SK-N-SH (cell line): Measurements from ENCODE around the gene RBM42. TPM values are rescaled to one million over a fixed set of nuclear protein-coding genes. Genes with fewer than 3 reads are reported as not detected.

Experiments used
- CTCF ChIA-PET: fragments of 300-600, 350-600 bp; formaldehyde crosslinking; extraction: SDS; loops from one replicate; lab custom pipeline; 2021; lab: Yijun Ruan, JAX
- POLR2A ChIA-PET: fragments of 350-600 bp; sonication (Branson Sonifier 250); formaldehyde crosslinking; extraction: SDS; loops from one replicate; lab custom pipeline; 2020; ENCODE audit warnings: antibody characterized with exemption, inconsistent platforms; lab: Yijun Ruan, JAX
- DNase-seq: peaks from one replicate; pipeline ENCODE4 v3.0.0; 2012
- H2AFZ ChIP-seq: fragments of 200-600 bp; sonication (generic); 2 replicates; pipeline ENCODE4 v1.8.1; 2016; ENCODE audit warnings: antibody characterized with exemption, mild to moderate bottlenecking, low read depth
- H3F3A ChIP-seq: fragments of 200-600 bp; sonication (generic); replicated peaks from 2 replicates; pipeline ENCODE3; 2016; ENCODE audit warnings: antibody characterized with exemption, mild to moderate bottlenecking; ENCODE audit not compliant: insufficient read depth
- H3K27ac ChIP-seq, 2 experiments: fragments of 200-500 bp in 1 of 2; fragments of 200-600 bp in 1 of 2; sonication (Bioruptor generic) in 1 of 2; sonication (generic), shearing (Covaris generic) in 1 of 2; 2 replicates each; pipeline versions ENCODE4 v1.5.1 to v1.6.1; 2014 to 2016; ENCODE audit warnings: low read depth in 2 of 2, inconsistent platforms in 1 of 2, low read length in 1 of 2, mild to moderate bottlenecking in 1 of 2, mixed read lengths in 1 of 2
- H3K27me3 ChIP-seq: fragments of 200-600 bp; sonication (generic), shearing (Covaris generic); 2 replicates; pipeline ENCODE4 v1.6.1; 2016; ENCODE audit warnings: mixed run types; ENCODE audit not compliant: insufficient read depth
- H3K36me3 ChIP-seq, 2 experiments: fragments of 200-500 bp in 1 of 2; fragments of 200-600 bp in 1 of 2; sonication (Bioruptor generic) in 1 of 2; sonication (generic) in 1 of 2; replicated peaks in 1 of 2; 2 replicates each; pipeline versions ENCODE3 to v1.5.1; 2014 to 2016; ENCODE audit warnings: low read length in 1 of 2, mild to moderate bottlenecking in 1 of 2; ENCODE audit not compliant: insufficient read depth in 2 of 2, control insufficient read depth in 1 of 2
- H3K4me1 ChIP-seq, 2 experiments: fragments of 200-500 bp in 1 of 2; fragments of 200-600 bp in 1 of 2; sonication (Bioruptor generic) in 1 of 2; sonication (generic), shearing (Covaris generic) in 1 of 2; 2 replicates each; pipeline versions ENCODE4 v1.5.1 to v1.6.1; 2014 to 2016; ENCODE audit warnings: low read depth in 1 of 2, low read length in 1 of 2, mixed run types in 1 of 2; ENCODE audit not compliant: insufficient read depth in 2 of 2, control insufficient read depth in 1 of 2
- H3K4me2 ChIP-seq: fragments of 200-600 bp; sonication (generic), shearing (Covaris generic); 2 replicates; pipeline ENCODE4 v1.6.1; 2017; ENCODE audit warnings: mixed run types
- H3K4me3 ChIP-seq, 2 experiments: fragments of 200-500 bp in 1 of 2; fragments of 200-600 bp in 1 of 2; sonication (Bioruptor generic) in 1 of 2; sonication (generic), shearing (Covaris generic) in 1 of 2; 2 replicates each; pipeline versions ENCODE4 v1.5.1 to v1.8.1; 2014 to 2016; ENCODE audit warnings: low read depth in 2 of 2, inconsistent platforms in 1 of 2, low read length in 1 of 2, mild to moderate bottlenecking in 1 of 2, mixed read lengths in 1 of 2, moderate library complexity in 1 of 2
- H3K79me2 ChIP-seq: fragments of 200-600 bp; sonication (generic); 2 replicates; pipeline ENCODE4 v1.8.1; 2017; ENCODE audit warnings: mild to moderate bottlenecking; ENCODE audit not compliant: insufficient read depth
- H3K9ac ChIP-seq: fragments of 200-600 bp; sonication (generic); 2 replicates; pipeline ENCODE4 v1.6.1; 2017; ENCODE audit warnings: mixed run types
- H3K9me2 ChIP-seq: fragments of 200-600 bp; sonication (generic); 2 replicates; pipeline ENCODE4 v1.6.1; 2017; ENCODE audit warnings: mixed run types
- H3K9me3 ChIP-seq: fragments of 200-600 bp; sonication (generic); 2 replicates; pipeline ENCODE4 v1.6.1; 2017; ENCODE audit warnings: mixed run types, mild to moderate bottlenecking, moderate library complexity
- H4K20me1 ChIP-seq: fragments of 200-600 bp; sonication (generic); 2 replicates; pipeline ENCODE4 v1.6.1; 2017; ENCODE audit warnings: mild to moderate bottlenecking, mixed run types; ENCODE audit not compliant: insufficient read depth
- CHD2 ChIP-seq: fragments of 150-350 bp; IDR thresholded peaks from 2 replicates; pipeline ENCODE4 v1.6.1; 2018; ENCODE audit warnings: low read length; ENCODE audit not compliant: partially characterized antibody
- ELF1 ChIP-seq: IDR thresholded peaks from 2 replicates; pipeline ENCODE4 v1.4.0; 2012
- FOXM1 ChIP-seq: IDR thresholded peaks from 2 replicates; pipeline ENCODE4 v1.4.0; 2012; ENCODE audit warnings: low read depth, mild to moderate bottlenecking
- IRF3 ChIP-seq: fragments of 150-350 bp; IDR thresholded peaks from 2 replicates; pipeline ENCODE4 v1.6.1; 2016; ENCODE audit warnings: mild to moderate bottlenecking, low read depth, low read length
- MAX ChIP-seq: IDR thresholded peaks from 2 replicates; pipeline ENCODE4 v1.4.0; 2012; ENCODE audit warnings: low read depth
- MEF2A ChIP-seq: IDR thresholded peaks from 2 replicates; pipeline ENCODE4 v1.4.0; 2012; ENCODE audit warnings: low read depth, borderline replicate concordance
- NFIC ChIP-seq: IDR thresholded peaks from 2 replicates; pipeline ENCODE4 v1.4.0; 2012; ENCODE audit warnings: borderline replicate concordance
- POLR2AphosphoS5 ChIP-seq: IDR thresholded peaks from 2 replicates; pipeline ENCODE4 v1.6.1; 2012; ENCODE audit warnings: low read depth, low read length
- RXRA ChIP-seq: IDR thresholded peaks from 2 replicates; pipeline ENCODE4 v1.4.0; 2012; ENCODE audit warnings: low read depth, mild to moderate bottlenecking, borderline replicate concordance
- TAF1 ChIP-seq: IDR thresholded peaks from 2 replicates; pipeline ENCODE4 v1.6.1; 2012; ENCODE audit warnings: low read depth, mild to moderate bottlenecking, low read length, moderate library complexity, borderline replicate concordance
- TCF12 ChIP-seq: IDR thresholded peaks from 2 replicates; pipeline ENCODE4 v1.4.0; 2012
- TEAD4 ChIP-seq: IDR thresholded peaks from 2 replicates; pipeline ENCODE4 v1.4.0; 2012; ENCODE audit warnings: mild to moderate bottlenecking, borderline replicate concordance; ENCODE audit not compliant: insufficient read depth
- USF2 ChIP-seq: fragments of 150-350 bp; IDR thresholded peaks from 2 replicates; pipeline ENCODE4 v1.6.1; 2017; ENCODE audit warnings: antibody characterized with exemption, low read length, low read depth, borderline replicate concordance
- YY1 ChIP-seq: IDR thresholded peaks from 2 replicates; pipeline ENCODE4 v1.4.0; 2012; ENCODE audit warnings: low read depth, mild to moderate bottlenecking
- WGBS: methylation state at CpG from one replicate; pipeline ENCODE4 v1.1.6; 2017; ENCODE audit warnings: low lambda C conversion rate; 5-methylcytosine and 5-hydroxymethylcytosine counted together
- polyA plus RNA-seq, 3 experiments: library from polyadenylated mRNA; depleted of rRNA; stranded (reverse); fragments of >200 nt; gene quantifications; 2 replicates each; pipeline ENCODE4 v1.2.3, GENCODE V29; 2012
- TF ChIP-seq, protein P1 (sequence below): IDR thresholded peaks from 2 replicates; pipeline ENCODE4 v1.4.0; 2012; ENCODE audit warnings: low read depth, borderline replicate concordance
- TF ChIP-seq, protein P2 (sequence below): IDR thresholded peaks from 2 replicates; pipeline ENCODE4; 2012
- TF ChIP-seq, protein P3 (sequence below): IDR thresholded peaks from 2 replicates; pipeline ENCODE4 v1.4.0; 2012; ENCODE audit warnings: low read depth, borderline replicate concordance

RBM42 gene
- polyA plus RNA-seq, 1 of the 3 experiments (the other 2 are of a cell fraction), result 69.9 TPM

DNA sequence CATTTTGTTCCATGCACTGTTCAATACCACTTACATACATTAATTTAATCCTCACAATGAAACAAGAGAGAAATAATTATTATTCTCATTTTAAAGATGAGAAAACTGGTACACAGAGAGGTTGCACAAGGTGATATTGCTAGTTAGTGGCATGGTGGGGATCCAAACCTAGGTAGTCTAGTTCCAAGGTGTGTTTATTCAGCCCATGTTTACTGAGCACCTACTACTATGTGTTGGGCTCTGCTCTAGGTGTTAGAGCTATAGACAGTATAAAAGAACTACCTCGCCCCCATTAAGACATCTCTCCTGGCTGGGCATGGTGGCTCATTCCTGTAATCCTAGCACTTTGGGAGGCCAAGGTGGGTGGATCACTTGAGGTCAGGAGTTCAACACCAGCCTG, 46.1 kb upstream of the RBM42 start (continued):
- TF ChIP-seq, protein P1, sequence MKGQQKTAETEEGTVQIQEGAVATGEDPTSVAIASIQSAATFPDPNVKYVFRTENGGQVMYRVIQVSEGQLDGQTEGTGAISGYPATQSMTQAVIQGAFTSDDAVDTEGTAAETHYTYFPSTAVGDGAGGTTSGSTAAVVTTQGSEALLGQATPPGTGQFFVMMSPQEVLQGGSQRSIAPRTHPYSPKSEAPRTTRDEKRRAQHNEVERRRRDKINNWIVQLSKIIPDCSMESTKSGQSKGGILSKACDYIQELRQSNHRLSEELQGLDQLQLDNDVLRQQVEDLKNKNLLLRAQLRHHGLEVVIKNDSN, result no peak
- no peak for TF ChIP-seq TAF1
- no peak for TF ChIP-seq MEF2A
- no peak for TF ChIP-seq RXRA
- TF ChIP-seq, protein P2, sequence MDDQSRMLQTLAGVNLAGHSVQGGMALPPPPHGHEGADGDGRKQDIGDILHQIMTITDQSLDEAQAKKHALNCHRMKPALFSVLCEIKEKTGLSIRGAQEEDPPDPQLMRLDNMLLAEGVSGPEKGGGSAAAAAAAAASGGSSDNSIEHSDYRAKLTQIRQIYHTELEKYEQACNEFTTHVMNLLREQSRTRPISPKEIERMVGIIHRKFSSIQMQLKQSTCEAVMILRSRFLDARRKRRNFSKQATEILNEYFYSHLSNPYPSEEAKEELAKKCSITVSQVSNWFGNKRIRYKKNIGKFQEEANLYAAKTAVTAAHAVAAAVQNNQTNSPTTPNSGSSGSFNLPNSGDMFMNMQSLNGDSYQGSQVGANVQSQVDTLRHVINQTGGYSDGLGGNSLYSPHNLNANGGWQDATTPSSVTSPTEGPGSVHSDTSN, result no peak

DNA sequence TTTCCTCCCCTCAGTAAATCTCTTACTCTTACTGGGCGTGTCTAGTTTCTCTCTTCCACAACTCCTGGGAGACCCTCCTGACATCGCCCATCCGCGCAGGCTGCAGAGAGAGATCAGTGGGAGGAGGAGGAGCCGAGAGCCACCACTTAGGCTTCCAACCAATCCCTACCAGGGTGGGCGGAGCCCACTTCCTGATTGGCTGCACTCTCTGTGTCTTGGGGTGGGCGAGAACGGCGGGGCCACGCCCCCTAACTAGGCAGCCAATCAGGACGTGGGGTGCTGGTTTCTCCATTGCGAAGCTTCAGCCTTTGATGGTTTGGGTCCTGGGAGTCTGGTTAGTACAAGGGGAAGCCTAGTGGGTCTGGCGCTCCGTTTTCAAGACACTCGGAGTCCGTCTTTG, 43.0 kb upstream of the RBM42 start, which contains the start of gene PMIS2:
TSS of gene PMIS2 (plus strand) at position 326 of the 400 bp plus-strand sequence. CDS start 87 bp downstream, outside the sequence.
- H3K4me1 ChIP-seq, result no peaks in the 10 kb centered on the region
- H3K9me2 ChIP-seq, result no peaks in the 10 kb centered on the region
- no peak within 1 kb of the TSS for H3K4me3 ChIP-seq
- no peak within 1 kb of the TSS for H3K4me2 ChIP-seq
- H3K27me3 ChIP-seq, result peaks cover 48% of the 10 kb centered on the region
- H3K79me2 ChIP-seq, result no peaks in the 10 kb centered on the region
- no peak within 1 kb of the TSS for H3K9ac ChIP-seq
- no peak within 1 kb of the TSS for H3K27ac ChIP-seq
- no peaks in the 10 kb centered on the region for H3K9me3 ChIP-seq
- peak; percentile 64 for DNase-seq
- ChIA-PET POLR2A (no interaction called here), CTCF (no interaction called here)
- WGBS, result 46% methylated on average over 12 of the region's 16 CpGs
- H3K36me3 ChIP-seq, result no peaks in the 10 kb centered on the region
- H4K20me1 ChIP-seq, result no peaks in the 10 kb centered on the region
- TF ChIP-seq TEAD4 (no peak), USF2 (no peak), YY1 (no peak), ELF1 (no peak), TAF1 (no peak)
- TF ChIP-seq, all 33 proteins: peak for 0
- Histone ChIP-seq H2AFZ (no peak within 1 kb of the TSS), H3F3A (no peaks in the 10 kb centered on the region)

GRCh38 chr19:35587321-35587720, 41.5 kb upstream of the RBM42 start:
- WGBS, result 0% methylated on average over 1 of the region's 1 CpG
- H3K27ac ChIP-seq, result no peak overlapping the region
- no peaks in the 10 kb centered on the region for H3K9me3 ChIP-seq
- H3F3A ChIP-seq, result no peaks in the 10 kb centered on the region
- no peaks in the 10 kb centered on the region for H3K36me3 ChIP-seq
- no peaks in the 10 kb centered on the region for H3K4me1 ChIP-seq
- POLR2A ChIA-PET, result no interaction called here
- H3K4me3 ChIP-seq, result no peak overlapping the region
- H3K79me2 ChIP-seq, result no peaks in the 10 kb centered on the region
- H3K27me3 ChIP-seq, result peaks cover 55% of the 10 kb centered on the region
- no peak overlapping the region for H3K4me2 ChIP-seq
- DNase-seq, result no peak
- CTCF ChIA-PET, result interaction anchor here (1.3 to 1.5 kb wide), 2 partner anchors 17 to 77 kb away, joined by 3 read pairs; no protein-coding TSS in a partner anchor
- H3K9ac ChIP-seq, result no peak overlapping the region
- no peaks in the 10 kb centered on the region for H4K20me1 ChIP-seq
- H3K9me2 ChIP-seq, result no peaks in the 10 kb centered on the region
- H2AFZ ChIP-seq, result no peak overlapping the region
- TF ChIP-seq IRF3 (no peak), MAX (no peak), TCF12 (no peak), MEF2A (no peak), ELF1 (no peak), CHD2 (no peak), YY1 (no peak), NFIC (no peak), USF2 (no peak), POLR2AphosphoS5 (no peak), FOXM1 (no peak)
- TF ChIP-seq, protein P1, result no peak
- TF ChIP-seq, protein P3, sequence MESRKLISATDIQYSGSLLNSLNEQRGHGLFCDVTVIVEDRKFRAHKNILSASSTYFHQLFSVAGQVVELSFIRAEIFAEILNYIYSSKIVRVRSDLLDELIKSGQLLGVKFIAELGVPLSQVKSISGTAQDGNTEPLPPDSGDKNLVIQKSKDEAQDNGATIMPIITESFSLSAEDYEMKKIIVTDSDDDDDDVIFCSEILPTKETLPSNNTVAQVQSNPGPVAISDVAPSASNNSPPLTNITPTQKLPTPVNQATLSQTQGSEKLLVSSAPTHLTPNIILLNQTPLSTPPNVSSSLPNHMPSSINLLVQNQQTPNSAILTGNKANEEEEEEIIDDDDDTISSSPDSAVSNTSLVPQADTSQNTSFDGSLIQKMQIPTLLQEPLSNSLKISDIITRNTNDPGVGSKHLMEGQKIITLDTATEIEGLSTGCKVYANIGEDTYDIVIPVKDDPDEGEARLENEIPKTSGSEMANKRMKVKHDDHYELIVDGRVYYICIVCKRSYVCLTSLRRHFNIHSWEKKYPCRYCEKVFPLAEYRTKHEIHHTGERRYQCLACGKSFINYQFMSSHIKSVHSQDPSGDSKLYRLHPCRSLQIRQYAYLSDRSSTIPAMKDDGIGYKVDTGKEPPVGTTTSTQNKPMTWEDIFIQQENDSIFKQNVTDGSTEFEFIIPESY, result no peak
